GM12892 (cell line): ENCODE data around the gene RALGAPA2.

ENCODE experiments used
- POLR2A ChIP-seq: IDR thresholded peaks from 2 replicates; pipeline ENCODE4 v1.6.1; 2011; ENCODE audit warnings: low read depth, low read length, control low read depth
- POLR2AphosphoS5 ChIP-seq: IDR thresholded peaks from 2 replicates; pipeline ENCODE4 v1.6.1; 2011; ENCODE audit warnings: low read depth, low read length, control low read depth
- TAF1 ChIP-seq: IDR thresholded peaks from 2 replicates; pipeline ENCODE4 v1.6.1; 2011; ENCODE audit warnings: low read depth, mild to moderate bottlenecking, control low read depth, low read length, borderline replicate concordance

GRCh38 chr20:20358801-20359200 is 353.6 kb downstream of the RALGAPA2 start:
- TF ChIP-seq TAF1 = no peak
- no peak for TF ChIP-seq POLR2A
- TF ChIP-seq POLR2AphosphoS5 = no peak
